ENCODE data around the gene DBNDD1. TPM values are rescaled to one million over a fixed set of nuclear protein-coding genes. Genes with fewer than 3 reads are reported as not detected.
"Not testable (repeated sequence)": the region's sequence is repeated elsewhere in the genome, so short reads cannot be mapped to it uniquely, and the experiment has no call there.

DBNDD1 gene
- total RNA-seq, 2 experiments from 2014 or later = not detected

DNA sequence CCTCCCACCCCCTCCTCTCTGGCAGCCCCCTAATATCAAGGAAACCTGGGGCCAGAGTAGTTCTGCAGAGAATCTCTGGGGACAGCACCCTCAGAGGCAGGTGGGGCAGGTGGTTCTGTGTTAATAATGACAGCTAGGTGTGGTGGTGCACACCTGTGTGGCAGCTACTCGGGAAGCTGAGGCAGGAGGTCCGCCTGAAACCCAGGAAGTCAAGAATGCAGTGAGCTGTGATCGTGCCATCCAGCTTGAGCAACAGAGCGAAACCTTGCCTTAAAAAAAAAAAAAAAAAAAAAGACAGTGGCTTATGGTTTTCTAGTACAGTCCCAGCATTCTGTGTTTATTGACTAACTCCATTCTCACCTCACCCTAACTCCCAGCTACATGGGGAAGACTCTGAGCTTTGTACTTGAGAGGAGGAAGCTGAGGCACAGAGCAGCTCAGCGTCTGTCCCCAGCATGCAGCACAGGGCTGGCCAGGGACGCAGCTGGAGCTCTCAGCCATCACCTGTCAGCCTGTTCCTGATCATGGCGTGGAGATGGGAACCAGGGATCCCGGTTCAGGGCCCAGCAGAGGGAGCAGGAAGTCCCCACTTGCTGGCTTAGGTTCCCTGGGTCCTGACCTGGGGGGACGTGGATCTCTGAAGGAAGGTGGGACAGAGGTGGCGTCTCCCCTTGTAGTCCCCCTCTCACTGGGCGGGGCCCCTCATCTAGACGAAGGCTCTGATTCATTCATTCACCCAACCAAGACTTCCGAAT lies 6.1 kb downstream of the DBNDD1 start:
- CTCF ChIA-PET = no interaction called here
- Mint-ChIP-seq H3K4me1 (peaks cover 12% of the 10 kb centered on the region), H3K9me3 (ENCODE audit: low read depth) (no peaks in the 10 kb centered on the region), H3K36me3 (no peaks in the 10 kb centered on the region), H3K4me3 (no peak overlapping the region), H3K27ac (no peak overlapping the region), H3K27me3 (peaks cover 41% of the 10 kb centered on the region)
- DNase-seq = no peak
- ATAC-seq = no peak

DNA sequence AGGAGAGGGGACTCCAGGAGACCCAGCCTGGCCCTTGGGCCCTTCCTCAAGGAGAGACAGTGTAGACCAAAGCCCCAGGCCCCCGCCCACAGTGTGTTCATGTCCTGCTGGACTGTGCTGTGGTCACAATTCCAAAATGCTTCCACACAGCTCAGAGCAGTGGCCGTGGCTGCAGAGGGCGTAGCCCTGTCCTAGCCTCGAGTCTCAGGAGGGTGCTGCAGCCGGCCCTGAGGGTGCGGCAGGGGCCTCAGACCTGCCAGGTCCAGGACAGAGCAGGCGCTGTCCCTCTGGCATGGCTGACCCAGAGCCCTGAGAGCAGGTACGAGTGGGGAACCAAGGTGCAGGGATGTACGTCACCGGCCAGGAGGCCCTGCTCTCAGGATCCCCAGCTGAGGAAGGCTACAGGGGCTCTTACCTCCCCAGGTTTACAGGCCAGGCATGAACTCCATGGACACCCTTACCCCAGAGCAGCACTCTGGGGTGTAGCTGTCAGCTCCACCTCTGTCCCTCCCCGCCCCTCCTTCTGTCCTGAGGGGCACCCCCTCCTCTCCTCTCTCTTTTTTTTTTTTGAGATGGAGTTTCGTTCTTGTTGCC lies 7.3 kb downstream of the DBNDD1 start:
- ATAC-seq = no peak
- H3K27me3 Mint-ChIP-seq = peaks cover 32% of the 10 kb centered on the region
- no peaks in the 10 kb centered on the region for H3K36me3 Mint-ChIP-seq
- H3K4me3 Mint-ChIP-seq = no peak overlapping the region
- peaks cover 12% of the 10 kb centered on the region for H3K4me1 Mint-ChIP-seq
- no peaks in the 10 kb centered on the region for H3K9me3 Mint-ChIP-seq (ENCODE audit: low read depth)
- CTCF ChIA-PET = no interaction called here
- DNase-seq = no peak
- H3K27ac Mint-ChIP-seq = no peak overlapping the region

DNA sequence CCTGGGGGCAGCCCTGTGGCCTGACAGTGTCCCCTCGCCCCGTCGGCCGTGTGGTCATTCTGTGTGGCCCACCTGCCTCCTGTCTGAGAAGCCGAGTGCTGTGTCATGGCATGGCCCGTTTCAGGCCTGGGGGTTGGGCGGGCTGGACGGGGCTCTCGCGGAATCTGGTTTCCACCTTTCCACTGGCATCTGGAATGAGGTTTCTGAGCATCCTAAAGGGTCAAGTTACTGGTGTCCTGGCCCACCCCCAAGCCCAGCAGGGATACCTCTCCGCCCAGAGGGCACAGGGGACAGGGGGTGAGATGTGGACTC lies 7.8 kb downstream of the DBNDD1 start:
- H3K9me3 Mint-ChIP-seq (ENCODE audit: low read depth) = no peaks in the 10 kb centered on the region
- DNase-seq = no peak
- H3K4me1 Mint-ChIP-seq = peaks cover 12% of the 10 kb centered on the region
- H3K27me3 Mint-ChIP-seq = peaks cover 26% of the 10 kb centered on the region
- ATAC-seq = no peak
- H3K4me3 Mint-ChIP-seq = no peak overlapping the region
- CTCF ChIA-PET = no interaction called here
- H3K36me3 Mint-ChIP-seq = no peaks in the 10 kb centered on the region
- H3K27ac Mint-ChIP-seq = no peak overlapping the region

DNA sequence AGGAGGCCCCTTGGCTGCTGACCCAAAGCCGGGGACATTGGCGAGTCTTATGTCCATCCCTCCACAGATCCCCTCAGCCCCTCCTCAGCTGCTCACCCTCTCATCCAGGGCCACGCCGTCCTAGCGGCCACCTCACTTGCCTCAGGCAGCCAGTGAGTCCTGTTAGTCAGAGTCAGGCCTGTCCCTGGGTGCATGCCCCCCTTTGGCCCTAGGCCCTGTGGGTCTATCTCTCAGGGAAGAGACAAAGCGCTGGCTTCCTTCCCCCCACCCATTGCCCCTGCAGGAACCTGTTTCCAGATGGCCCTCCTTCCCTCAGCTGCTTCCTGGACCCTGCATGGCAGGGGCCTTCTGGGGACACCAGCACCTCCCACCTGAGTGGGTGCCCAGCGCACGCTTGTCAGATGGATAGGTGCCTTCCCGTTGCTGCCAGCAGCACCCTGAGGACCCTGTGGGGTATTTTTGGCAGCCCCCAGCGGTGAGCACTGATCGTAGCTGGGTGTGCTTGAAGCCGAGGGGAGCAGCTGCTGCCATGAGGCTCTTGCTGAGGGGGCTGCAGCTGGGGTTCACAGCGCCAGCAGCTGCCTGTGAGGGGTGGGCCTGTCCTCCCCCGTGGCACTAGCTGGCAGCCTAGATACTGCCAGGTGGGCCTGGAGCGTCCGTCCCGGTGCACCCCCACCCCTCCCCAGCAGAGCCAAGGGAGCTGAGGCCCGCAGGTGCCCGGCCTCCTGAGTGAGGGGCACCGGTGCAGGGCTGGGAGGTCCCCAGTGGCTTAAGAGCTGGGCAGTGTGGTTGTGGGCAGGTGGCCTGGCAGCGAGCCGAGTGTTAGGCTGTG lies 8.4 kb downstream of the DBNDD1 start:
- no peak for ATAC-seq
- CTCF ChIA-PET = no interaction called here
- Mint-ChIP-seq H3K4me1 (peaks cover 12% of the 10 kb centered on the region), H3K36me3 (no peaks in the 10 kb centered on the region), H3K27me3 (peaks cover 22% of the 10 kb centered on the region), H3K27ac (no peak overlapping the region), H3K9me3 (ENCODE audit: low read depth) (no peaks in the 10 kb centered on the region), H3K4me3 (no peak overlapping the region)
- no peak for DNase-seq

DNA sequence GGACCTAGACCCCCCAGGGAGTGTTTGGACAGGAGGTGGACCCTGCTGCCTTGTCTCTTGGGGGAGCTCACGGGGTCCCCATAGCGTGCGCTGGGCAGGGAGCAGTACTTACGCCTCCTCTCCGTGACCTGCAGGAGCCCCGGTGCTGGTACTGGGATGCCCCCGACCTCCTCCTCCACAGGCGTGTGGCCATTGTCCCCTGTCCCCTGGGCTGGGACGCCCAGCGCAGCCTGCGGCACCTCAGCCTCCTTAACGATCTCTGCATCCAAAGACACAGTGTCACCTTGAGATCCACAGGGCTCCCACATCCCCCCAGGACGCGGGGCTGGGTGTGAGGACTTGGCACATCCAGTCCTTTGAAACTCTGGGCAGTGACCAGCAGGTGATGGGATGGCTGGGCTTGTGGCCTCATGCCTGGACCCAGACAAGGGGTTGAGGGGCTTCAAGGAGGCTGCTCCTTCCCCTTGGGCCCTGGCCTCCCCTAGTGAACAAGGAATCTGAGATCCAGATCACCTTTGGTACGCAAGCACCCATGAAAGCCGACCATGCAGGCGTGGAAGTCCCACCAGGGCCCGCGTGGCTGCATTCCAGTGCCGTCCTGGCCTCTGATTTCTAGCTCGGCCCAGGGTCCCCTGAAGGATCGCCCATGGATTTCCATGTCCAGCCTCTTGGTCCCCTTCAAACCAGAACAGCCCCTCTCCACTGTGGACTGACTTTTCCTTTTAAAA lies 9.9 kb downstream of the DBNDD1 start:
- no peaks in the 10 kb centered on the region for H3K36me3 Mint-ChIP-seq
- H3K27ac Mint-ChIP-seq = no peak overlapping the region
- H3K9me3 Mint-ChIP-seq (ENCODE audit: low read depth) = no peaks in the 10 kb centered on the region
- no peak overlapping the region for H3K4me3 Mint-ChIP-seq
- ATAC-seq = peak; percentile 37
- H3K27me3 Mint-ChIP-seq = peaks cover 14% of the 10 kb centered on the region
- CTCF ChIA-PET = no interaction called here
- no peak for DNase-seq
- H3K4me1 Mint-ChIP-seq = peaks cover 12% of the 10 kb centered on the region

DNA sequence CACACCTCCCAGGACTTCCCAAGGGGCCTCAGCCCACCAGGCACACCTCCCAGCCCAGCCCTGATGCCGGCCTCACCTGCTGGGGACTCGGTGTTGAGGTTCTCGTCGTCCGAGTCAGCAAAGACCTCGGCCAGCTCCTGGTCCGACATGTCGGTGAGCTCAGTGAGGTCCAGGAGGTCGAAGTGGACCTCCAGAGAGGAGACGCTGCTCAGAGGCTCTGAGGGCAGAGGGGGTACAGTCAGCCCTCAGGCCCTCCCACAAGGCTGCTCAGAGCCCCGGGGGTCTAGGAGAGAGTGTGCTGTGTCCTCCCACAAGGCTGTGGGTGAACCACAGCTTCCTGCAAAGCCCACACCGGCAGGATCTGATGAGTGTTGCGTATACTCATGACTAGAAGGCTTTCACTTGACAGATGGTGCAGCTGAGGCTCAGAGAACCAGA lies 10.5 kb downstream of the DBNDD1 start:
- CTCF ChIA-PET = no interaction called here
- Mint-ChIP-seq H3K4me3 (no peak overlapping the region), H3K27ac (no peak overlapping the region)

DNA sequence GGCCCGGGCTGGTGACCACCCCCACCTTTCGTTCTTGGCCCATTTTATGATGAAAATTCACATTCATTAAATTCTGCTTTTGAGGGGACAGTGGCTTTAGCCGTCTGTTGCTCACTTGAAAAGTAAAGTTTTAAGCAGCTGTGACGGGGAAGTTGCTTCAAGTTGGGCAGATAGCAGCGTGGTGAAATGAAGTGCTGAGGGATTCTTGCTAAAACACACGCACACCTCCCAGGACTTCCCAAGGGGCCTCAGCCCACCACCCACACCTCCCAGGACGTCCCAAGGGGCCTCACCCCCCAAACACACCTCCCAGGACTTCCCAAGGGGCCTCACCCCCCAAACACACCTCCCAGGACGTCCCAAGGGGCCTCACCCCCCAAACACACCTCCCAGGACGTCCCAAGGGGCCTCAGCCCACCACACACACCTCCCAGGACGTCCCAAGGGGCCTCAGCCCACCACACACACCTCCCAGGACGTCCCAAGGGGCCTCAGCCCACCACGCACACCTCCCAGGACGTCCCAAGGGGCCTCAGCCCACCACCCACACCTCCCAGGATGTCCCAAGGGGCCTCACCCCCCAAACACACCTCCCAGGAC lies 11.5 kb downstream of the DBNDD1 start:
- H3K4me1 Mint-ChIP-seq = peaks cover 12% of the 10 kb centered on the region
- H3K9me3 Mint-ChIP-seq (ENCODE audit: low read depth); DNase-seq; H3K27ac Mint-ChIP-seq; H3K4me3 Mint-ChIP-seq; CTCF ChIA-PET; H3K36me3 Mint-ChIP-seq; ATAC-seq: not testable (repeated sequence)
- peaks cover 11% of the 10 kb centered on the region for H3K27me3 Mint-ChIP-seq

More for the DNA sequence above, 10.5 kb downstream of the DBNDD1 start:
- Mint-ChIP-seq H3K9me3 (ENCODE audit: low read depth) (no peaks in the 10 kb centered on the region), H3K27me3 (peaks cover 14% of the 10 kb centered on the region), H3K36me3 (no peaks in the 10 kb centered on the region), H3K4me1 (peaks cover 12% of the 10 kb centered on the region)
- peak; percentile 86 for DNase-seq
- peak; percentile 80 for ATAC-seq

DNA sequence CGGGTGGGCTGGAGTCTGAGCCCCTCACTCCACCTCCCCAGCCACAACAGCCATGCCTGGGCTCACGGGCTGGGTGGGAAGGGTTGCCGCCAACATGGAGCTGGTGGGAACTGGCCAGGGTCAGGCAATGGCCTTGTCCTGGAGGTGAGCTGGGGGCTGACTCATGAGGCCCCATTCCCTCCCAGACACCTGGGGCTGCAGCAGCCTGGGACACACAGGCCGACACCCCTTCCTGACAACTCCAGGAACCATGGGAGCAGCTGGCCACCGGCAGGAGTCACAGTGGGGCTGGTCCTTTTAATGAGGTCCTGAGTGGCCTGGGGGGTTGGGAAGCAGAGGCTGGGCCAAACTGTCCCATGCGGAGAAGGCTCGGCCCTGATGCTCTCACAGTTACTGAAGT lies 12.2 kb downstream of the DBNDD1 start:
- no peaks in the 10 kb centered on the region for H3K9me3 Mint-ChIP-seq (ENCODE audit: low read depth)
- DNase-seq = no peak
- H3K36me3 Mint-ChIP-seq = peaks cover 2% of the 10 kb centered on the region
- CTCF ChIA-PET = no interaction called here
- no peak for ATAC-seq
- H3K27me3 Mint-ChIP-seq = peaks cover 11% of the 10 kb centered on the region
- peaks cover 12% of the 10 kb centered on the region for H3K4me1 Mint-ChIP-seq
- H3K27ac Mint-ChIP-seq = no peak overlapping the region
- no peak overlapping the region for H3K4me3 Mint-ChIP-seq

DNA sequence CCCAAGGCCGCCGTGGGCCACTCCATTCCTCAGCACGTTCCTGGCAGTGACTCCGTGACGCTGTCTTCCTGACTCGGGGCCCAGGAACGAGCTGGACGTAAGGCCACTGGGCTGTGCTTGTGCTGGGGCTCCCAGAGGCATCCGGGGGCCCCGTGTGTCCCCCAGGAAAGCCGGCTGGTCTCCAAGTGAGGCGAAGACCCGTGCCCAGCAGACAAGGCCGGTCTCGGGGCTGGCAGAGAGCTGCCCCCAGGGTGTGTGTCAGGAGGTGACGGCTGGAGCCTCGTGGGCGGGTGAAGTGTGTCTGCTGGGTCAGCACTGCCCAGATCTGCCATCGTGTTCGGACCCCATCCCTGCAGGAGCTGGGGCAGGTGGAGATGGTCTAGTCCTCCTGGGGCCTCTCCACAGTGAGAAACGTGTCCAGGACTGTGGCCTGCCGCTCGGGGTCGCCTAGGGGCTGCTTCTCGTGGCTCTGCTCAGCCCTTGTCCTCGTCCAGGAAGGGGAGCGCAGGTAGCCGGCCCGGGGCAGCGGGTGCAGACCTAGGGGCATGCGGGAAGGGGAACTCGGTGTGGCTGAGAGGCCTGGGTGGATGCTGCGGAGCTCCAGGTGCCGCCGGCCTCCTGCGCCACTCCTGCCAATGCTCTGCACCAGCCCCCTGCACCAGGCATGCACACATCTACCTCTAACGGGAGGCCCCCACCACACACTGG lies 13.1 kb downstream of the DBNDD1 start:
- ATAC-seq = no peak
- no peak overlapping the region for H3K4me3 Mint-ChIP-seq
- peaks cover 11% of the 10 kb centered on the region for H3K27me3 Mint-ChIP-seq
- peaks cover 12% of the 10 kb centered on the region for H3K4me1 Mint-ChIP-seq
- H3K27ac Mint-ChIP-seq = no peak overlapping the region
- no peak for DNase-seq
- no peaks in the 10 kb centered on the region for H3K9me3 Mint-ChIP-seq (ENCODE audit: low read depth)
- CTCF ChIA-PET = no interaction called here
- H3K36me3 Mint-ChIP-seq = peaks cover 2% of the 10 kb centered on the region

DNA sequence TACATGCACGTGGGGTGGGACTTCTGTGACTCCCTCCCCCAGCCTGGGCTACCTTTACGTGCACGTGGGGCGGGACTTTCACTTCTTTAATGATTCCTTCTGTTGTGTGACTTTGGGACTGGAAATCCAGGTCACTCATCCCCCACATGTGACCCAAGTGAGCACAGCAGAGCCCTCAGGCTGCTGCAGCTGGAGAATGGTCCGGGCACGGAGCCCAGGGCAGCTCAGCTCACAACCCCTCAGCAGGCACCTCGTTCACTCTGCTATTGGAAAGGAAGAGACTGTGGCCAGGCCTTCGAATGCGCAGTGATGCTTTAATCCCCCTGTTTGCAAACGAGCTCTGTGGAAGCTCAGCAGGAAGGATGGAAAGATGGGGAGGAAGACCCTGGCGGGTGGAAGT lies 14.7 kb downstream of the DBNDD1 start:
- no peaks in the 10 kb centered on the region for H3K27me3 Mint-ChIP-seq
- no peak overlapping the region for H3K4me3 Mint-ChIP-seq
- ATAC-seq (no peak), DNase-seq (no peak)
- CTCF ChIA-PET = no interaction called here
- peaks cover 6% of the 10 kb centered on the region for H3K36me3 Mint-ChIP-seq
- no peak overlapping the region for H3K27ac Mint-ChIP-seq
- no peaks in the 10 kb centered on the region for H3K9me3 Mint-ChIP-seq (ENCODE audit: low read depth)
- H3K4me1 Mint-ChIP-seq = peaks cover 10% of the 10 kb centered on the region

DNA sequence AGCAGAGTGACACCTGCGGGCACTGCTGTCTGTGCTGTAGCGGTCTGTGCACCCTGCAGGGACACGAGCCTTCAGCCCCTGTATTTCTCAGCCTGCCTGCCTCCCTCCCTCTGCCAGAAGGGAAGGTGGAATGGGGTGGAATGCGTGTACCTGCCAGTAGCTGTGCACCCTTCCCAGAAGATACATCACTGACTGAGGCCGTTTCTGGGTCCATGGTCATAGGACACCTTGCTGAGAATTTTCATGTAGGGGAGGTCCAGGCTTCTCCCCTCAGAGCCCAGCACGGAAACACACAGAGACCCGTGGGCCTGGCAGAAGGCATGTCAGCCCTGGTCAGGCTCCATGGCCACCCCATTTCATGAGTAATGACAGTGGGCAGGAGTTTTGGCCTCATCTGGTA lies 16.5 kb downstream of the DBNDD1 start:
- Mint-ChIP-seq H3K4me3 (no peak overlapping the region), H3K4me1 (no peaks in the 10 kb centered on the region), H3K36me3 (peaks cover 15% of the 10 kb centered on the region), H3K9me3 (ENCODE audit: low read depth) (no peaks in the 10 kb centered on the region), H3K27me3 (no peaks in the 10 kb centered on the region), H3K27ac (no peak overlapping the region)
- no peak for ATAC-seq
- CTCF ChIA-PET = no interaction called here
- no peak for DNase-seq

DNA sequence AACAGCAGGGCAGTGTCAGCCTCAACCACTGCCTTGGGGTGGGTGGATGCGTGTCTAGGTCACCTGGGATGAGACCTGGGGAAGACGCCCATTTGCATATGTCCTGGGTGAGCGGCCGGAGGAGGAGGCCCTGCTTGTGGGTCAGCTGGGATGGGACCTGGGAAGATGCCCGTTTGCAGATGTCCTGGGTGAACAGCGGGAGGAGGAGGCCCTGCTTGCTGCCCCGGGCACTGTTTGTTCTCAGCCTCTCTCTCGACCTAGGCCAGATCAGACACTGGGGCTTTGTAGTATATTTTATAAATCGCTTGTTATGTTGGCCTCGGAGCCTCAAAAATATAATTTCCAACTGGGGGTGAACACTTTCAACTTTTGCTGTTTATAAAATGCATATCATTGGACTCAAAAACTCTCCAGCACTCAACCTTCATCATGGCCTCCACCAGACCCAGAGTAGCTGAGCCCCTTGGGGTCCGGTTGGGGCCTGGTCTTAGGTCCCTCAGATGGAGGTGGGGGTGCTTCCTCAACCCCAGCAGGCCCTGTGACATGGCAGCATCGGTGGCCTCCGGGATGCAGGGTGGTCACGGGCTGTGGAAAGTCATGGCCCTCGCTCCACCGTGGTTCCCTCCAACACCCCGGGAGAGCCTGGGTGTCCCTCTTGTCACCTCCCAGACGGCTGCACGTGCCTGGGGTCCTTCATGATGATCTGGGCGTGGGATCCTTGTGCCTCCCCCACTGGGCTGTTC lies 17.3 kb downstream of the DBNDD1 start:
- CTCF ChIA-PET = no interaction called here
- no peaks in the 10 kb centered on the region for H3K9me3 Mint-ChIP-seq (ENCODE audit: low read depth)
- no peak overlapping the region for H3K4me3 Mint-ChIP-seq
- peaks cover 21% of the 10 kb centered on the region for H3K36me3 Mint-ChIP-seq
- DNase-seq = no peak
- no peak for ATAC-seq
- no peaks in the 10 kb centered on the region for H3K4me1 Mint-ChIP-seq
- H3K27ac Mint-ChIP-seq = no peak overlapping the region
- no peaks in the 10 kb centered on the region for H3K27me3 Mint-ChIP-seq
